GM23248 (cell line): ENCODE measurements around the gene IGFBP6.

ENCODE experiments used
- EZH2 ChIP-seq: fragments of 200-600 bp; sonication (generic); IDR thresholded peaks from 2 replicates; pipeline ENCODE4 v1.6.1; 2018; ENCODE audit warnings: antibody characterized with exemption, mild to moderate bottlenecking; ENCODE audit not compliant: insufficient read depth, poor library complexity, severe bottlenecking
- EZH2phosphoT487 ChIP-seq: fragments of 200-600 bp; sonication (generic); IDR thresholded peaks from 2 replicates; pipeline ENCODE4 v1.6.1; 2018; ENCODE audit warnings: antibody characterized with exemption, moderate library complexity, mild to moderate bottlenecking, low read depth; ENCODE audit not compliant: insufficient read depth

GRCh38 chr12:53131844-53132243, 34.4 kb downstream of the IGFBP6 start:
- TF ChIP-seq EZH2phosphoT487 = no peak
- no peak for TF ChIP-seq EZH2
